Urothelium cell line (cell line): ENCODE data around the gene KDM5D.

Source experiments
- DNase-seq: peaks from one replicate; pipeline ENCODE4 v3.0.0; 2011; ENCODE audit warnings: low spot score, mixed read lengths
- FAIRE-seq: peaks from 2 replicates; lab custom pipeline; 2011; peaks lifted over from hg19 to GRCh38; lab: Jason Lieb, UNC

Gene KDM5D

GRCh38 chrY:19744381-19745378, at the start of gene KDM5D:
KDM5D (minus strand) TSS chrY:19744726; CDS start chrY:19744534, 192 bp downstream.
- FAIRE-seq (no peak), DNase-seq (no peak)

DNA sequence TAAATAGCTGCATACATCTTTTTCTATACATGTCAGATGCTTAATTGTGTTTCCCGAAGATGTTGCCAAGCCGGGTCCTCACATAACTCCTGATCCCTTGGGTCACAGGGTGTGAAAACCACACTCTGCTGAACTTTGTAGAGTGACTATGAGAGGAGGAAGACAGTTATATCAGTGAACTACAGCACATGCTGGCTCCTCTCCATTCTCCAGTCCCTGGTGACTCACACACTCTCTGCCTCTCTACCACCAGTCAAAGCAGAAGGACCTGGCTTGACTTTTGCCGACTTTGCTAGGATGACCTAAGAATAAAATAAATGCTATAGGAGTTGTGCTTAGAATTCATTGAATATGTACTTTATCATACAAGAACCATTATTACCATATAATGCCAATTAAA, 23.8 kb upstream of the KDM5D start:
- FAIRE-seq, result no peak
- no peak for DNase-seq

GRCh38 chrY:19743331-19743730, 1.2 kb downstream of the KDM5D start:
- FAIRE-seq (no peak), DNase-seq (no peak)

DNA sequence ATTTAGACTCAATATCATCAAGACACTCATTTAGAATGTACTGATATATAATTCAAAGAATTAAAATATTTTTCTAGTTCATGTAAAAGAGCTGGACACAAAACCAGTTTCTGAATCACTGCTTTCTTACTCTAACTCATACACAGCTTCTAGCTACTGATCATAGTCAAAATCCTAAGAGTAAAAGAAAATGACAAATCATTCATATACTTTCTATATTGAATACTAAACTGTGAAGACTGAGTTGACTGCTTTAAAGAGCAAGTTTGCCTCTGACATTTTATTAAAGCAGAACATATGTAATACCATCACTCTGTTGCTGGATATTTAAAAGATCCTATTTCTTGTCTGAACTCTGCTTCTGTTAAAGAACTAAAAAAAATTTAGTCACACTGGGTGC, 2.4 kb downstream of the KDM5D start:
- FAIRE-seq (no peak), DNase-seq (no peak)

- DNase-seq (no peak), FAIRE-seq (no peak)
Measured at GRCh38 chrY:19734425-19734824, 10.1 kb downstream of the KDM5D start.

- DNase-seq, result no peak
- no peak for FAIRE-seq
Measured at GRCh38 chrY:19717950-19718349, 26.6 kb downstream of the KDM5D start.

DNA sequence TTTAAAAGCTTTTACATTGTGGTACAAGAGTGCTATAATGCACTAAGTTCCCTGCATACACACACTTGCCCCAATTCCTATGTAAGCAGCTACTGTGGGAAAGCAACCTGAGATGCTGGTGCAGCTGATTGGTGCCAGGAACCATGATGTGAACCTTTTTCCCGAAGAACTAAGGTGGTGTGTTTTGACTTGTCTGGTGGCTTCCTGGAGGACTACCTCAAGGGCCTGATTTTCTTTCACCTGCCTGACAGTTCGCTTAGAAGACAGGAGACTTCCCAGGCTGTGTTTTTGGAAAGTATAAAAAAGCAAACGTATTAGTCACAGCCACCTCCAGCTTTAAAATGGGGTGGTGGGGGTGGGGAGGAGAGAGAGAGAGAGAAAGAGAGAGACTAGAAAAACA, 27.4 kb downstream of the KDM5D start:
- DNase-seq (no peak), FAIRE-seq (no peak)

GRCh38 chrY:19715226-19715625, 29.3 kb downstream of the KDM5D start:
- DNase-seq, result no peak
- no peak for FAIRE-seq

DNA sequence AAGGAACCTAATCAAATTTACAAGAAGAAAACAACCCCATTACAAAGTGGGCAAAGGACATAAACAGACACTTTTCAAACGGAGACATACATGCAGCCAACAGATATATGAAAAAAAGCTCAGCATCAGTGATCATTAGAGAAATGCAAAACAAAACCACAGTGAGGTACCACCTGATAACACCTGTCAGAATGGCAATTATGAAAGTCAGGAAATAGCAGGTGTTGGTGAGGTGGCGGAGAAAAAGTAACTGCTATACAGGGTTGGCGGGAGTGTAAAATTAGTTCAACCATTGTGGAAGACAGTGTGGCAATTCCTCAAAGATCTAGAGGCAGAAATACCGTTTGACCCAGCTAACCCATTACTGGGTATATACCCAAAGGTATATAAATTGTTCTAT, 31.1 kb downstream of the KDM5D start:
- DNase-seq (no peak), FAIRE-seq (no peak)

DNA sequence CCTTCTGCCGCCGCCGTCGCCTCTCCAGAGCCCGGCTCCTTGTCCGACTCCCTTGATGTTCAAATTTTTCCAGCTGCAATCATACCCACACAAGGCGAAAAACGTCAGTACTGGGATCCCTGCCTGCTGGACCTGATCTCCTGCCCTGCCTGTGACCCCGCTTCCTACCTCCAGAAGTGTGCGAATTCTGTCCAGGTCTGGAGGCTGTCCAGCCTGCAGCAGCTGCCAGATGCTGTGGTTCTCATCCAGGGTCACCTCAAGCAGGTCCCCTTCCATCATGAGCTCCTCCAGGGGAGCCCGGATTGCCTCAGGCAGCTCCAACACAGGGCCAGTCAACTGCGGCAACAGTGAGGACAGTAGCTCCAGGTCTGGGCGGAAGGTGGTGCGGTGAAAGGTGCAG, 38.3 kb downstream of the KDM5D start:
- DNase-seq (no peak), FAIRE-seq (no peak)

DNA sequence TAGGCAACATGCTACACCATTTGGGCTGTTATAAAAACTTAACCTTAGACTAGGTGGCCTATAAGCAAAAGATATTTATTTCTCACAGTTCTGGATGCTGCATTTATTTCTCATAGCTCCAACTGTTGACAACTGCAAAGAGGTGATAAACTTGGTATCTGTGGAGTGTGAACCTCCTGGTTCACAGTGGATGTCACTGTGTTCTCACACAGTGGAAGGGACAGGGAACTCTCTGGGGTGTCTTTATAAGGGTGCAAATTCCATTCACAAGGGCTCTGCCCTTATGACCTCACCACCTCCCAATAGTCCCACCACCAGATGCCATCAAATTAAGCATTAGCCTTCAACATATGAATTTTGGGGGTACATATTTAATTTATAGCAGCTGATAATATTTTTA, 46.0 kb downstream of the KDM5D start:
- FAIRE-seq (no peak), DNase-seq (no peak)

- FAIRE-seq, result no peak
- no peak for DNase-seq
Measured at GRCh38 chrY:19680821-19681220, 63.7 kb downstream of the KDM5D start.
